ENCODE results near the gene CRHR1. TPM values are rescaled to one million over a fixed set of nuclear protein-coding genes. Genes with fewer than 3 reads are reported as not detected.
A peak's percentile ranks its signal among the peaks of the same experiment; 100 is the strongest.

CRHR1 gene
- total and polyA plus RNA-seq, 7 donors = 0.09 to 0.30 TPM; not detected in 5

DNA sequence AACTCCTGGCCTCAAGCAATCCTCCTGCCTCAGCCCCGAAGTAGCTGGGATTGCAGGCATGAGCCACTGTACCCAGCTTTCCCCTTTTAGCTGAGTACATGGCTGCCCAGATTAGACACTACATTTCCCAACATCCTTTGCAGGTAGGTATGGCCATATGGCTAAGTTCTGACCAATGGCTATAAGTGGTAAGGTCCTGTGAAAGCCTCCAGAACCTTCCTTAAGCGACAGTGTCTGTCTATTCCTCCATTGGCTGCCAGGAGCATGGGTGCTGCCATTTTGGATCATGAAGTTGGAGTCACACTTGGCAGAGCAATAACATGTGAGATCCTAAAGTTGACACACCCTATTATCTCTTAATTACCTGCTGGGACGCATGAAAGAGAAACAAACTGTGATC, 24.4 kb upstream of the CRHR1 start:
- DNase-seq (peak in 1 of 2 donors; percentile 3), ATAC-seq (no peak)
- WGBS, 3 donors = 69 to 81% (median 72%) methylated on average over 3 of the region's 3 CpGs
- Histone ChIP-seq H3K4me3 (no peak overlapping the region), H3K4me1 (no peaks in the 10 kb centered on the region), H3K27ac (no peak overlapping the region), H3K9me3 (no peaks in the 10 kb centered on the region), H3K27me3 (ENCODE audit: insufficient read depth in 3 of 3, low read length in 2 of 3) (peaks cover 0 to 11% (median 10%) of the 10 kb centered on the region in 3 donors), H3K36me3 (ENCODE audit: insufficient read depth in 1 of 2, low read depth in 1 of 2) (no peaks in the 10 kb centered on the region)
- intact Hi-C loops (cut with DNase I) = loop anchor here in 1 of 2 donors (5.0 kb wide), 1 partner anchor 57 kb away; no protein-coding TSS in a partner anchor
- TF ChIP-seq, protein P1, sequence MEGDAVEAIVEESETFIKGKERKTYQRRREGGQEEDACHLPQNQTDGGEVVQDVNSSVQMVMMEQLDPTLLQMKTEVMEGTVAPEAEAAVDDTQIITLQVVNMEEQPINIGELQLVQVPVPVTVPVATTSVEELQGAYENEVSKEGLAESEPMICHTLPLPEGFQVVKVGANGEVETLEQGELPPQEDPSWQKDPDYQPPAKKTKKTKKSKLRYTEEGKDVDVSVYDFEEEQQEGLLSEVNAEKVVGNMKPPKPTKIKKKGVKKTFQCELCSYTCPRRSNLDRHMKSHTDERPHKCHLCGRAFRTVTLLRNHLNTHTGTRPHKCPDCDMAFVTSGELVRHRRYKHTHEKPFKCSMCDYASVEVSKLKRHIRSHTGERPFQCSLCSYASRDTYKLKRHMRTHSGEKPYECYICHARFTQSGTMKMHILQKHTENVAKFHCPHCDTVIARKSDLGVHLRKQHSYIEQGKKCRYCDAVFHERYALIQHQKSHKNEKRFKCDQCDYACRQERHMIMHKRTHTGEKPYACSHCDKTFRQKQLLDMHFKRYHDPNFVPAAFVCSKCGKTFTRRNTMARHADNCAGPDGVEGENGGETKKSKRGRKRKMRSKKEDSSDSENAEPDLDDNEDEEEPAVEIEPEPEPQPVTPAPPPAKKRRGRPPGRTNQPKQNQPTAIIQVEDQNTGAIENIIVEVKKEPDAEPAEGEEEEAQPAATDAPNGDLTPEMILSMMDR (IDR thresholded peaks at IDR 0.05) = no peak

DNA sequence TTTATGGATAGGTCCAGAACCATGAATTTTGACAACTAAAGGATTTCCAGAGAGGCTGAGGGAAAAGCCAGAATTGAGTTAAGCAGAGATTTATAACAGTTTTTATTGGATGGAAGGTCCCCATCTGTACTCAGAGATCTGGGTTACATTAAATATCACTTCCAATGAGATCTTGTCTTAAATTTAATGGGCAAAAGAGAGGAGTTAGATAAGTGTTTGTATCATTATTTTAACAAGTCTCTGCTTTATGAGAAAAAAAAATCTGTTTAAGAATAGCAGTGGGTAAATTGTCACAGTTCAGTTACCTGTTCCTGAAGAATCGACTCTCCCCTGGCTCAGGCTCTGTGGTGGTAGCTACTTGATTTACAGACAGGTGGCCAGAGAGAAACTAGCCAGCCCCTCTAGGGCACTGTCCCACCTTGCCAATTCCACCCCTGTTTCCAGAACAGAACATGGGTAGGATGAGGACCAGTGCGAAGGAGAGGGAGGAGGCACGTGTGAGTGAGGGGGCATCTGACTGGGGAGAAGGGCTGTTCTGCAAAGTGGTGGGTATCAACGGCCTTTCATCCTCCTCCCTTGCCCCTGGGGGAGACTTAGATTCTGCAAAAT, 22.1 kb upstream of the CRHR1 start:
- no peaks in the 10 kb centered on the region for H3K4me1 ChIP-seq
- no peak for DNase-seq
- H3K27me3 ChIP-seq (ENCODE audit: insufficient read depth in 3 of 3, low read length in 2 of 3) = peaks cover 0 to 8% (median 4%) of the 10 kb centered on the region in 3 donors
- intact Hi-C loops (cut with DNase I) = no loop called here
- H3K9me3 ChIP-seq = no peaks in the 10 kb centered on the region
- no peak overlapping the region for H3K4me3 ChIP-seq
- ATAC-seq = no peak
- WGBS, 3 donors = 57 to 71% (median 59%) methylated on average over 4 of the region's 4 CpGs
- no peaks in the 10 kb centered on the region for H3K36me3 ChIP-seq (ENCODE audit: insufficient read depth in 1 of 2, low read depth in 1 of 2)
- no peak overlapping the region for H3K27ac ChIP-seq
- TF ChIP-seq, protein P1 (IDR thresholded peaks at IDR 0.05) = no peak

DNA sequence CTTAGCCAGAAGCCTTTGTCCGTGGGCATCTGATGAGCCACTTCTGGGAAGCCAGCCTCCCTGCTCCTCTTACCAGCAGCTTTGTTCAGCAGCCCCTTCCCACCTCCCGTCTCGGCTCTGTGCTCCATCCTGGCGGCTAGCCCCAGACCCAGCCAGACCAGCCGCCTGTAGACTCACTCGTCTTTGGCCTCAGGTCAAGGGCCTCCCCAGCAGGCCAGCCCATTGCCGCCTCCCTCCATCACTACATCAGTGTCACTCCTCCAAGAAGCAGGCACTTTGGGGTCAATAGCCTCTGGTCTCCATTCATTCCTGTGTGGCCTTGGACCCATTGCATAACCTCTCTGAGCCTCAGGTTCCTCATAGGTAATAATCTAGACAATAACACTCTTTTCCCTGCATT, 20.9 kb upstream of the CRHR1 start:
- DNase-seq = no peak
- no peaks in the 10 kb centered on the region for H3K4me1 ChIP-seq
- no peaks in the 10 kb centered on the region for H3K36me3 ChIP-seq (ENCODE audit: insufficient read depth in 1 of 2, low read depth in 1 of 2)
- no peaks in the 10 kb centered on the region for H3K9me3 ChIP-seq
- H3K27me3 ChIP-seq (ENCODE audit: insufficient read depth in 3 of 3, low read length in 2 of 3) = peaks cover 0 to 15% (median 3%) of the 10 kb centered on the region in 3 donors
- intact Hi-C loops (cut with DNase I) = no loop called here
- no peak overlapping the region for H3K4me3 ChIP-seq
- no peak overlapping the region for H3K27ac ChIP-seq
- TF ChIP-seq, protein P1 (IDR thresholded peaks at IDR 0.05) = no peak
- 35 to 44% (median 42%) methylated on average over 7 of the region's 7 CpGs for WGBS, 3 donors
- ATAC-seq = no peak

DNA sequence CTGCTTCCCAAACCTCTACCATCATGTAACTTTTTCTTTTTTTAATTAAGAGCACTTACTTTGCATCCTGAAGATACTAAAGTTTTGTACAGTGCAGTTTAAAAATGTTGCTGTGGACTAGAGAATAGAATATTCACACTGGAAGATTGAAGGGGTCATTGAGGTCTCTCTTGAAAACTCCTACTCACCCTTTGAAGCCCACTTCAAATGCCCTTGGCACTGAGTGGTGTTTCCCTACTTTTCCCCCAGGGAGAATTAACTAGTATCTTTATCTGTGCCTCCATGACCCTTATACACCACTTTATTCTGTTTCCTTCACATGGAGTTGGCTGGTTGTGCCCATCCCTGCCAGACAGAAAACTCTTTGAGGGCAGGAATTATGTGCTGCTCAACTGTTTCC, 19.6 kb upstream of the CRHR1 start:
- Histone ChIP-seq H3K27me3 (ENCODE audit: insufficient read depth in 3 of 3, low read length in 2 of 3) (peaks cover 0 to 26% (median 3%) of the 10 kb centered on the region in 3 donors), H3K27ac (no peak overlapping the region), H3K4me3 (no peak overlapping the region), H3K4me1 (no peaks in the 10 kb centered on the region), H3K9me3 (no peaks in the 10 kb centered on the region), H3K36me3 (ENCODE audit: insufficient read depth in 1 of 2, low read depth in 1 of 2) (no peaks in the 10 kb centered on the region)
- TF ChIP-seq, protein P1 (IDR thresholded peaks at IDR 0.05) = no peak
- ATAC-seq (no peak), DNase-seq (no peak)
- intact Hi-C loops (cut with DNase I) = no loop called here

DNA sequence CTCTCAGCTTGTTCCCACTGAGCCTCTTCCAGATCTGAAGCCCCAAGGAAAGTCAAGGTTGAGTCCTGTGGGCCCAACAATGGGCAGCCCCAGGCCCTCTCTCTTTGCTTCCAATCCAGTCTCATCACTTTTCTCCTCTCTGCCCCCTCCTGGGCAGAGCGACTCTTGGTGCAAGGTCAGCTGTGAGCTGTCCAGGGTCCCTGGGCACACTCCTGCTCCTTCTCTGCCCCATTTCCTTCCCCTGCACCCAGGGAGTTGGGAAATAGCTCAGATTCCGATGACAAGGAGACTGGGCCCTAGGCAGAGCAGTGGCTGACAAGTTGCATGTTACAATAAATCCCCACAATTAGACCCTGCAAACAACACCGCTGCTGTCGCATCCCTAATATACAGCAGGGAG, 16.1 kb upstream of the CRHR1 start:
- Histone ChIP-seq H3K9me3 (no peaks in the 10 kb centered on the region), H3K27ac (no peak overlapping the region), H3K27me3 (ENCODE audit: insufficient read depth in 3 of 3, low read length in 2 of 3) (peaks cover 0 to 26% (median 3%) of the 10 kb centered on the region in 3 donors), H3K36me3 (ENCODE audit: insufficient read depth in 1 of 2, low read depth in 1 of 2) (no peaks in the 10 kb centered on the region), H3K4me1 (no peaks in the 10 kb centered on the region), H3K4me3 (no peak overlapping the region)
- WGBS, 3 donors = 32 to 43% (median 32%) methylated on average over 4 of the region's 4 CpGs
- ATAC-seq (peak in 2 of 4 donors; percentile 30 to 37), DNase-seq (peak in 1 of 2 donors; percentile 28)
- intact Hi-C loops (cut with DNase I) = no loop called here
- TF ChIP-seq, protein P1 (IDR thresholded peaks at IDR 0.05) = no peak

All from psoas muscle (tissue), 8 donors.